ENCODE data around the gene CPED1. TPM values are rescaled to one million over a fixed set of nuclear protein-coding genes. Genes with fewer than 3 reads are reported as not detected.

Gene CPED1
- total RNA-seq, 1 donor from 2014 or later = 0.09 TPM

DNA sequence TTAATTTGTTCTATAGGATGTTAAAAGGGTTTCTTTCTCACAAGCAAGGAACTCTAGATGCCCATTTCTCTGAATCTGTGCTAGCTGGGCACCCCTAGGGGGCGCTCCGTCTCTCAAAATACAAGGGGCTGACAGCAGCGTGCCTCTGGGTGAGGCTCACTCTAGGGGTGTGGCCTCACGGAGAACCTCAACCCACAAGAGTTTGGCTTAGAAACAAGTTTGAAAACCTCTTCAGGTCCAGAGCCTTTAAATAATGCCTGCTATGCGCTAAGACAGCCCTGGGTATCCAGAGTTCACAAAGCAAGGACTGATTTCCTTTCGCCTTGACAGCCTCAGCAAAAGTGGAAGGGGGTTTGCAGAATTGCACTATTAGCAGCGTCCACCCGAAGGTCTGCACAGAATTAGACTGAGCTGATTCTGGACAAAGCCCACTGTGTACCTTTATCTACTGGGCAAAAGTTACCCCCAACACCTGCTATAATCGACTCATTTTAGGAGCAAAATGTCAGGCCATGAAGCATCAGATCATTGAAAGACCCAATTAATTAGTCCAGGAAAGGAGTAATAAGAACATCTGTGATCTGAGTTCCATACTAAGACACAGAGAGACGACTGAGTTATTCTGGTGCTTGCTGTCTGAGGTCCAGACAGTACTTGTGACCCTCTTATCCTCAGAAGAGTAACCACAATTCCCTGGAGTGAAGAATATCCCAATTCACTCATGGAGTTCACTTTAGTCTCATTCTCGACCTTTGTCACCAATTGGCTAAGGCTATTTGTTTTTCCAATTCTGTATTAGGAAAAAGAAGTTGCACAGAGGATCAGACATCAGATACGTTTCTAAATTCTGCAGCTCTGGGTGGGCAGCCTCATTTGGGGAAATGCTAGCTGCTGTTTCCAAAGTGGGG is 574 bp upstream of the CPED1 start:
- Mint-ChIP-seq H3K36me3 (ENCODE audit: low read depth) (no peaks in the 10 kb centered on the region), H3K4me3 (peak overlapping the region; percentile 81), H3K27me3 (peaks cover 33% of the 10 kb centered on the region), H3K27ac (no peak overlapping the region), H3K9me3 (no peaks in the 10 kb centered on the region), H3K4me1 (peaks cover 23% of the 10 kb centered on the region)
- DNase-seq (peak; percentile 68), ATAC-seq (ENCODE audit: low read depth) (peak; percentile 95)
- intact Hi-C loops (cut with micrococcal nuclease) = loop anchor here (1.0 to 5.0 kb wide), 8 partner anchors 37 to 1007 kb away; partner anchors contain the start of gene TSPAN12
- CTCF ChIA-PET = interaction anchor here (0.6 to 6.5 kb wide), 15 partner anchors 9 to 1006 kb away, joined by 3 to 48 read pairs (median 3); partner anchors contain the start of gene ING3
- TF ChIP-seq, protein P1, sequence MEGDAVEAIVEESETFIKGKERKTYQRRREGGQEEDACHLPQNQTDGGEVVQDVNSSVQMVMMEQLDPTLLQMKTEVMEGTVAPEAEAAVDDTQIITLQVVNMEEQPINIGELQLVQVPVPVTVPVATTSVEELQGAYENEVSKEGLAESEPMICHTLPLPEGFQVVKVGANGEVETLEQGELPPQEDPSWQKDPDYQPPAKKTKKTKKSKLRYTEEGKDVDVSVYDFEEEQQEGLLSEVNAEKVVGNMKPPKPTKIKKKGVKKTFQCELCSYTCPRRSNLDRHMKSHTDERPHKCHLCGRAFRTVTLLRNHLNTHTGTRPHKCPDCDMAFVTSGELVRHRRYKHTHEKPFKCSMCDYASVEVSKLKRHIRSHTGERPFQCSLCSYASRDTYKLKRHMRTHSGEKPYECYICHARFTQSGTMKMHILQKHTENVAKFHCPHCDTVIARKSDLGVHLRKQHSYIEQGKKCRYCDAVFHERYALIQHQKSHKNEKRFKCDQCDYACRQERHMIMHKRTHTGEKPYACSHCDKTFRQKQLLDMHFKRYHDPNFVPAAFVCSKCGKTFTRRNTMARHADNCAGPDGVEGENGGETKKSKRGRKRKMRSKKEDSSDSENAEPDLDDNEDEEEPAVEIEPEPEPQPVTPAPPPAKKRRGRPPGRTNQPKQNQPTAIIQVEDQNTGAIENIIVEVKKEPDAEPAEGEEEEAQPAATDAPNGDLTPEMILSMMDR (IDR thresholded peaks at IDR 0.05) = peak; percentile 95
- POLR2A ChIA-PET = interaction anchor here (0.6 to 1.5 kb wide), 4 partner anchors 37 to 343 kb away, joined by 3 to 6 read pairs (median 4); partner anchors contain the start of gene ING3

DNA sequence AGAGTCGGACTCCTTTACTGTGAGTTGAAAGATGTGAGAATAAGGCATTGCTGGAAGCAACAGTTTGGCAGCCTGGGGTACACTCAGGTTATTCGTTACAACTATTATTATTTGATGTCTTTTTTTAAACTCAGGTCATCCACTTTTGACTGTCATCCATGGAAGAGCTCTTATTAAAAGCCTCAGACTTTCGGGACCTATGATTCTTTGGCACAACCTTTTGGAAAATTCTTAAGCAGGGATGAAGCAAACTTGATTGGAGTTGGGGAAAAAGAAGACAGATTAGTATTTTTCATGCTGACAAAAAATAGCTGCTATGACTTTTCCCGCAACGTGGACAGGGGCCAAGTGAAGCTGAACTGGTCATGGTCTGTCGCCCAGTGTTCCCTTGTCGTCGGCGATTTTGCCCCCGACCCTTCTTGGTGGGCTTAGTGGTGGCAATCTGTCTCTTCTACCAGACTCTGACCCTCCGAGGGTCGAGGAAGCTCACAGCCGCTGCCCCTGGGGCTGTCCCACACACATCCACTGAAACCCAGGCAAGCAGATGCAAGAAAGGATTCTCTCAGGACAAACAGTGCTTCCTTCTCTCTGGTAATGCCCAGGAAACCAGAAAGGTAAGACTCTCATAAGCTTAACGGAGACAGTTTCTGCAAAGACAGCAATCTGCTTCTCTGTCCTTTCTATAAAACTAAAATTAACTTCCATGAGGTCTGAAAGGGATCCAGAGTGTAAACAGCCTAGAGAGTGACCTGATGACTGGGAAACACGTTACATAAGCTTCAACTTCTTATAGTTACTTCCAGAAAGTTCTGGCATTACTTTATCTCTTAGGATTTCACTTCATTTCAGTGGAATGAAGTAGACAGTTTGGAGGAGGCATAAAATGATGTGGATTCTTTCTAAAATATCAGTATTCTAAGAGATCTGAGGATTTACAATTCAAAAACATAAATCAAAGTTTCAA is 1.0 kb downstream of the CPED1 start:
- Mint-ChIP-seq H3K27me3 (peaks cover 30% of the 10 kb centered on the region), H3K27ac (no peak overlapping the region), H3K36me3 (ENCODE audit: low read depth) (no peaks in the 10 kb centered on the region), H3K9me3 (no peaks in the 10 kb centered on the region), H3K4me3 (peak overlapping the region; percentile 81), H3K4me1 (peaks cover 23% of the 10 kb centered on the region)
- ChIA-PET POLR2A (interaction anchor here (0.9 to 1.5 kb wide), 2 partner anchors 38 to 39 kb away, joined by 3 to 6 read pairs; partner anchors contain the start of gene ING3), CTCF (interaction anchor here (1.3 to 6.5 kb wide), 4 partner anchors 93 to 1005 kb away, joined by 4 to 48 read pairs (median 19); no protein-coding TSS in a partner anchor)
- intact Hi-C loops (cut with micrococcal nuclease) = loop anchor here (5.0 kb wide), 1 partner anchor 132 kb away; the partner anchor contains the start of gene TSPAN12
- TF ChIP-seq, protein P1 (IDR thresholded peaks at IDR 0.05) = no peak
- DNase-seq = no peak
- ATAC-seq (ENCODE audit: low read depth) = no peak

DNA sequence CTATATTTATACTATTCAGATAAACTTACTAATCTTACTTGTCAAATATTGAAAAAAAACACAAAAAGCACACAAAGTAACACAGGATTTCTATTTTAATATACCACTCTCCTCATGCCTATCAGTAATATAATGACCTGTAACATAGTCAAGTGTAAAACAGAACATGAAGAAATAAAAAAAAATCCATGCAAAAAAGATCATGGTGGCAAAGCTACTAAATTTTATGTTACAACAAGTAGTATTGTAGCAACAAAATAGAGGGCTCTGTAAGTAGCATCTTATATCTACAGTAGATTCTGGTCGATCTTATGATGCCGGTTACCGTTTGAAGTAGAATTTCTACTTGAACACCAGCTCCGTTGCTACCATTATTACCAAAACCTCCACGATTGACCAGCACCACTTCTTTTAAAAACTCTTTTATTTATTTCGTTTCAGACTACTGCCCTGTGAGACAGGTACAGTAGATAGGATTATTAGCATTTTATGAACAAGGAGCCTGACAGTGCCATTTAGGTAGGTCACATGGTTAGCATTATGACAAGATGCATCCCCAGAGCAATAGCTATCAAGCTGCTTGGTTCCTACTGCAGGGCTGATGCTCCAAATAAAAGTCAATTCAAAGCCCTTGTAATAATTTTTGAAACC is 2.1 kb downstream of the CPED1 start:
- ATAC-seq (ENCODE audit: low read depth) (no peak), DNase-seq (no peak)
- TF ChIP-seq, protein P1 (IDR thresholded peaks at IDR 0.05) = no peak
- no peaks in the 10 kb centered on the region for H3K9me3 Mint-ChIP-seq
- peaks cover 24% of the 10 kb centered on the region for H3K4me1 Mint-ChIP-seq
- intact Hi-C loops (cut with micrococcal nuclease) = no loop called here
- POLR2A ChIA-PET = interaction anchor here (0.6 kb wide), 2 partner anchors 9 to 430 kb away, joined by 3 read pairs; no protein-coding TSS in a partner anchor
- H3K36me3 Mint-ChIP-seq (ENCODE audit: low read depth) = no peaks in the 10 kb centered on the region
- H3K27me3 Mint-ChIP-seq = peaks cover 31% of the 10 kb centered on the region
- H3K4me3 Mint-ChIP-seq = no peak overlapping the region
- H3K27ac Mint-ChIP-seq = no peak overlapping the region
- CTCF ChIA-PET = interaction anchor here (1.0 to 6.5 kb wide), 2 partner anchors 92 to 118 kb away, joined by 3 to 48 read pairs; no protein-coding TSS in a partner anchor

DNA sequence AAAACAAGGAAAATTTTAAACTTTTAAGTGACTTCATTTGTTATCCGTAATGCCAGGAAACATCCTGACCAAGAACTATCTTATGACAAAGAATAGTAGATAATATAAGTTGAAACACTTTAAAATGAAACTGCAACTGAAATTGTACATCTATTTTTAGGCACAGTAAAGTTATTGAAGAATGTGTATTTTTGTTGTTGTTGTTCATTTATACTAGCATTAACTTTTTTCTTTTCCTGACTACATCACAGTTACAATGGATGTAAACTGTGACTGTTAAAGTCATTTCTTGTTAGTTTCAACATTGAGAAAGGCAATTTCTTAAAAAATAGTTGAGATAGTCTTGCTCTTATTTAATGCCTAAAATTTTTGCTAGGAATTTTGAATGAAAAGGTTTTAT is 2.6 kb downstream of the CPED1 start:
- Mint-ChIP-seq H3K27ac (no peak overlapping the region), H3K9me3 (no peaks in the 10 kb centered on the region), H3K4me1 (peaks cover 29% of the 10 kb centered on the region), H3K27me3 (peaks cover 32% of the 10 kb centered on the region), H3K4me3 (no peak overlapping the region), H3K36me3 (ENCODE audit: low read depth) (no peaks in the 10 kb centered on the region)
- intact Hi-C loops (cut with micrococcal nuclease) = no loop called here
- ATAC-seq (ENCODE audit: low read depth) (no peak), DNase-seq (no peak)
- POLR2A ChIA-PET = interaction anchor here (0.6 kb wide), 2 partner anchors 8 to 430 kb away, joined by 3 read pairs; no protein-coding TSS in a partner anchor
- TF ChIP-seq, protein P1 (IDR thresholded peaks at IDR 0.05) = no peak
- CTCF ChIA-PET = interaction anchor here (1.0 to 6.5 kb wide), 2 partner anchors 91 to 117 kb away, joined by 3 to 48 read pairs; no protein-coding TSS in a partner anchor
